GM23338 (cell line): ENCODE measurements around the gene FXYD6. TPM values are rescaled to one million over a fixed set of nuclear protein-coding genes. Genes with fewer than 3 reads are reported as not detected.

ENCODE experiments used
- ATAC-seq: fragments of 200-7000 bp; cut with Tn5 transposase; 3 replicates; pipeline ENCODE4 v1.9.1; 2020
- DNase-seq: peaks from one replicate; pipeline ENCODE4 v3.0.0-alpha.2; 2015; ENCODE audit warnings: low spot score
- H2AFZ ChIP-seq: fragments of 200-600 bp; sonication (generic); 2 replicates; pipeline ENCODE4 v1.8.0; 2016; ENCODE audit warnings: antibody characterized with exemption, mild to moderate bottlenecking, moderate library complexity
- H3F3A ChIP-seq: fragments of 200-600 bp; sonication (generic); replicated peaks from 2 replicates; pipeline ENCODE4 v1.8.0; 2017; ENCODE audit warnings: antibody characterized with exemption, mixed run types, low read depth
- H3K27ac ChIP-seq: fragments of 200-600 bp; sonication (generic); 2 replicates; pipeline ENCODE4 v1.6.1; 2016; ENCODE audit warnings: low read depth
- H3K27me3 ChIP-seq: fragments of 200-600 bp; sonication (generic); 2 replicates; pipeline ENCODE4 v1.8.0; 2016; ENCODE audit warnings: mild to moderate bottlenecking, mixed run types, moderate library complexity; ENCODE audit not compliant: insufficient read depth
- H3K36me3 ChIP-seq: fragments of 200-600 bp; sonication (generic); 2 replicates; pipeline ENCODE4 v1.8.0; 2016; ENCODE audit warnings: mild to moderate bottlenecking; ENCODE audit not compliant: insufficient read depth
- H3K4me1 ChIP-seq: fragments of 200-600 bp; sonication (generic); 2 replicates; pipeline ENCODE4 v1.8.0; 2016; ENCODE audit warnings: mild to moderate bottlenecking, moderate library complexity; ENCODE audit not compliant: insufficient read depth
- H3K4me2 ChIP-seq: fragments of 200-600 bp; sonication (generic); 2 replicates; pipeline ENCODE4 v1.7.1; 2017; ENCODE audit warnings: mixed run types
- H3K4me3 ChIP-seq: fragments of 200-600 bp; sonication (generic); 2 replicates; pipeline ENCODE4 v1.6.1; 2016; ENCODE audit warnings: mixed run types
- H3K79me2 ChIP-seq: fragments of 200-600 bp; sonication (generic); replicated peaks from 2 replicates; pipeline ENCODE4 v1.8.0; 2017; ENCODE audit warnings: mild to moderate bottlenecking; ENCODE audit not compliant: insufficient read depth
- H3K9me2 ChIP-seq: fragments of 200-600 bp; sonication (generic); 2 replicates; pipeline ENCODE4 v1.8.0; 2017; ENCODE audit not compliant: insufficient read depth
- H4K20me1 ChIP-seq: fragments of 200-600 bp; sonication (generic); replicated peaks from 2 replicates; pipeline ENCODE4 v1.8.0; 2017; ENCODE audit warnings: mild to moderate bottlenecking; ENCODE audit not compliant: insufficient read depth
- H3K27ac Mint-ChIP-seq: 2 replicates; pipeline ENCODE4 v1.8.0; 2020; ENCODE audit warnings: inconsistent platforms, mild to moderate bottlenecking, moderate library complexity, mixed read lengths
- H3K27me3 Mint-ChIP-seq: 3 replicates; pipeline ENCODE4 v1.8.0; 2022; ENCODE audit warnings: low read depth, mild to moderate bottlenecking, moderate library complexity, mixed read lengths, inconsistent platforms; ENCODE audit not compliant: insufficient read depth, poor library complexity
- H3K36me3 Mint-ChIP-seq: 3 replicates; pipeline ENCODE4 v1.8.0; 2021; ENCODE audit warnings: low read depth, mild to moderate bottlenecking, inconsistent platforms, moderate library complexity, mixed read lengths
- H3K4me1 Mint-ChIP-seq: 3 replicates; pipeline ENCODE4 v1.8.0; 2020; ENCODE audit warnings: mild to moderate bottlenecking, inconsistent platforms, mixed read lengths
- H3K4me3 Mint-ChIP-seq: 3 replicates; pipeline ENCODE4 v1.8.0; 2021; ENCODE audit warnings: moderate library complexity, mild to moderate bottlenecking, inconsistent platforms, mixed read lengths
- H3K9me3 Mint-ChIP-seq: 3 replicates; pipeline ENCODE4 v1.8.0; 2020; ENCODE audit warnings: moderate library complexity, mild to moderate bottlenecking, inconsistent platforms, mixed read lengths
- CREB1 ChIP-seq: fragments of 250-450 bp; sonication (Bioruptor Pico); IDR thresholded peaks from 2 replicates; pipeline ENCODE4 v1.5.0; 2020; ENCODE audit warnings: low read depth, mild to moderate bottlenecking, moderate library complexity
- EZH2 ChIP-seq: fragments of 200-600 bp; sonication (generic); IDR thresholded peaks from one replicate; pipeline ENCODE4 v1.8.0; 2017; ENCODE audit warnings: antibody characterized with exemption, mild to moderate bottlenecking, low read depth; ENCODE audit not compliant: unreplicated experiment
- EZH2phosphoT487 ChIP-seq: fragments of 200-600 bp; sonication (generic); IDR thresholded peaks from one replicate; pipeline ENCODE4 v1.8.1; 2018; ENCODE audit warnings: antibody characterized with exemption; ENCODE audit not compliant: unreplicated experiment
- JUNB ChIP-seq: IDR thresholded peaks from one replicate; pipeline ENCODE4 v1.6.1; 2016; ENCODE audit warnings: antibody characterized with exemption; ENCODE audit not compliant: unreplicated experiment
- NANOG ChIP-seq: IDR thresholded peaks from 2 replicates; pipeline ENCODE4 v1.6.1; 2016; ENCODE audit warnings: antibody characterized with exemption, borderline replicate concordance
- POLR2AphosphoS5 ChIP-seq: IDR thresholded peaks from 2 replicates; pipeline ENCODE4 v1.6.1; 2016; ENCODE audit warnings: antibody characterized with exemption, low read depth
- STAT1 ChIP-seq: IDR thresholded peaks from one replicate; pipeline ENCODE4 v1.6.1; 2016; ENCODE audit warnings: antibody characterized with exemption; ENCODE audit not compliant: unreplicated experiment
- ZNF114 ChIP-seq: fragments of 250-450 bp; sonication (Bioruptor Pico); IDR thresholded peaks from 2 replicates; pipeline ENCODE4 v1.5.0; 2020; ENCODE audit warnings: mild to moderate bottlenecking, moderate library complexity
- ZNF331 ChIP-seq: fragments of 250-450 bp; sonication (Bioruptor Pico); IDR thresholded peaks from 2 replicates; pipeline ENCODE4 v1.5.0; 2020; ENCODE audit warnings: low read depth, mild to moderate bottlenecking, moderate library complexity
- polyA plus RNA-seq: library from polyadenylated mRNA; unstranded; fragments of >200 nt; fragmentation: Nextera tagmentation; extraction: Ambion mirVana; gene quantifications from 2 replicates; pipeline ENCODE4 v1.2.1, GENCODE V29; 2016
- total RNA-seq: library from RNA; depleted of rRNA; stranded (reverse); fragments of >200 nt; shearing (Covaris generic); gene quantifications from 2 replicates; pipeline ENCODE4 v1.2.3, GENCODE V29; 2014
- TF ChIP-seq, protein P1 (sequence below), 2 experiments: fragments of 200-600 bp in 1 of 2; sonication (generic) in 1 of 2; conservative IDR thresholded peaks; 2 replicates each; pipeline versions ENCODE4 v1.5.1 to v1.6.1; 2016 to 2017; ENCODE audit warnings: antibody characterized with exemption in 2 of 2, low read depth in 2 of 2, mild to moderate bottlenecking in 2 of 2, moderate library complexity in 1 of 2
- TF ChIP-seq, protein P2 (sequence below): IDR thresholded peaks from 2 replicates; pipeline ENCODE4 v1.6.1; 2016; ENCODE audit warnings: antibody characterized with exemption
- TF ChIP-seq, protein P3 (sequence below): fragments of 250-450 bp; sonication (Bioruptor Pico); IDR thresholded peaks from 2 replicates; pipeline ENCODE4 v1.5.0; 2020; ENCODE audit warnings: mild to moderate bottlenecking, moderate library complexity
- TF ChIP-seq, protein P4 (sequence below): IDR thresholded peaks from one replicate; pipeline ENCODE4 v1.6.1; 2018; ENCODE audit warnings: antibody characterized with exemption; ENCODE audit not compliant: unreplicated experiment

The FXYD6 gene
- total and polyA plus RNA-seq, 2 experiments from 2014 or later: 26.2 to 30.7 TPM

DNA sequence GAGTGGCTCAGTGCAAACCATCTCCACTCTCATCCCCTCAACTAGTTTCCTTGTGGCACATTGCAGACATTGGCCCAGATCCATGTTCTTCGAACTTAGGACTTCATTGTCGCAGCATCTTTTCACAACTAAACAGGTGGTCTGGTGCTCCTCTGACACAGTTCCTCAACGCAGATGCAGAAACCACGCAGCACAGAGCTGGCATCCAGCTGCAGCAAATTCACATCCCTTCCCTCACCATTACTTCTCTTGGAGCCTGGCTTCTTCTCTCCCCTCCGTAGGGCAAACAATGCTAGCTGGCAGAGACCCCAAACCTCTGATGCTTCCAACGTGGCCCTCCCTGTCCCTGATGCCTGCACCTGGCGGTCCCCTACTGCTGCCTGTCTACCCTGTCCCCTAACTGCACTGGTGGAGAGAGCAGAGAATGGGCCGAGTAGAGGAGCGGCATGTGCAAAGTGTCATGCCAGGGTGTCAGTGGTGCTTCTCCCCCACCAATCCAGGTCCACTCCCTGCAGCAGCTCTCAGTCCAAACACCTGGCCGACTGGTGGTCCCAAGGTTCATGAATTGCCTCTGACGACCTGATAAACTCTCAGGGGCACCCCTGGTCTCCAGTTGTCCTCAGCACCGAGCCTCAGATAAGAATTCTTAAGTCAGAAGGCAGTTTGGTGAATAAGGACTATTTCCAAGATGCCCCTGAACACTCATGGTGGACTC, 34.6 kb upstream of the FXYD6 start:
- Histone ChIP-seq H3K4me2 (no peak overlapping the region), H3K4me3 (no peak overlapping the region), H4K20me1 (no peaks in the 10 kb centered on the region), H3K27ac (no peak overlapping the region), H3F3A (no peaks in the 10 kb centered on the region), H3K79me2 (no peaks in the 10 kb centered on the region), H3K27me3 (no peaks in the 10 kb centered on the region), H3K4me1 (0 out of 2 replicates have a peak, but pooled peaks cover 3% of the 10 kb centered on the region), H3K9me2 (no peaks in the 10 kb centered on the region), H2AFZ (no peak overlapping the region), H3K36me3 (no peaks in the 10 kb centered on the region)
- Mint-ChIP-seq H3K27ac (no peak overlapping the region), H3K27me3 (peaks cover 8% of the 10 kb centered on the region), H3K9me3 (no peaks in the 10 kb centered on the region), H3K4me1 (peaks cover 17% of the 10 kb centered on the region), H3K36me3 (no peaks in the 10 kb centered on the region), H3K4me3 (no peak overlapping the region)
- TF ChIP-seq EZH2 (no peak), CREB1 (CRISPR knock-in tag) (no peak), EZH2phosphoT487 (no peak), ZNF114 (CRISPR knock-in tag) (no peak), ZNF331 (CRISPR knock-in tag) (no peak), JUNB (no peak), STAT1 (no peak), POLR2AphosphoS5 (no peak), NANOG (no peak)
- TF ChIP-seq, protein P1, sequence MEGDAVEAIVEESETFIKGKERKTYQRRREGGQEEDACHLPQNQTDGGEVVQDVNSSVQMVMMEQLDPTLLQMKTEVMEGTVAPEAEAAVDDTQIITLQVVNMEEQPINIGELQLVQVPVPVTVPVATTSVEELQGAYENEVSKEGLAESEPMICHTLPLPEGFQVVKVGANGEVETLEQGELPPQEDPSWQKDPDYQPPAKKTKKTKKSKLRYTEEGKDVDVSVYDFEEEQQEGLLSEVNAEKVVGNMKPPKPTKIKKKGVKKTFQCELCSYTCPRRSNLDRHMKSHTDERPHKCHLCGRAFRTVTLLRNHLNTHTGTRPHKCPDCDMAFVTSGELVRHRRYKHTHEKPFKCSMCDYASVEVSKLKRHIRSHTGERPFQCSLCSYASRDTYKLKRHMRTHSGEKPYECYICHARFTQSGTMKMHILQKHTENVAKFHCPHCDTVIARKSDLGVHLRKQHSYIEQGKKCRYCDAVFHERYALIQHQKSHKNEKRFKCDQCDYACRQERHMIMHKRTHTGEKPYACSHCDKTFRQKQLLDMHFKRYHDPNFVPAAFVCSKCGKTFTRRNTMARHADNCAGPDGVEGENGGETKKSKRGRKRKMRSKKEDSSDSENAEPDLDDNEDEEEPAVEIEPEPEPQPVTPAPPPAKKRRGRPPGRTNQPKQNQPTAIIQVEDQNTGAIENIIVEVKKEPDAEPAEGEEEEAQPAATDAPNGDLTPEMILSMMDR (conservative IDR thresholded peaks at IDR 0.05; ENCODE audit: low read depth in 2 of 2): no peak
- TF ChIP-seq, protein P2, sequence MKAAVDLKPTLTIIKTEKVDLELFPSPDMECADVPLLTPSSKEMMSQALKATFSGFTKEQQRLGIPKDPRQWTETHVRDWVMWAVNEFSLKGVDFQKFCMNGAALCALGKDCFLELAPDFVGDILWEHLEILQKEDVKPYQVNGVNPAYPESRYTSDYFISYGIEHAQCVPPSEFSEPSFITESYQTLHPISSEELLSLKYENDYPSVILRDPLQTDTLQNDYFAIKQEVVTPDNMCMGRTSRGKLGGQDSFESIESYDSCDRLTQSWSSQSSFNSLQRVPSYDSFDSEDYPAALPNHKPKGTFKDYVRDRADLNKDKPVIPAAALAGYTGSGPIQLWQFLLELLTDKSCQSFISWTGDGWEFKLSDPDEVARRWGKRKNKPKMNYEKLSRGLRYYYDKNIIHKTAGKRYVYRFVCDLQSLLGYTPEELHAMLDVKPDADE: no peak
- TF ChIP-seq, protein P3, sequence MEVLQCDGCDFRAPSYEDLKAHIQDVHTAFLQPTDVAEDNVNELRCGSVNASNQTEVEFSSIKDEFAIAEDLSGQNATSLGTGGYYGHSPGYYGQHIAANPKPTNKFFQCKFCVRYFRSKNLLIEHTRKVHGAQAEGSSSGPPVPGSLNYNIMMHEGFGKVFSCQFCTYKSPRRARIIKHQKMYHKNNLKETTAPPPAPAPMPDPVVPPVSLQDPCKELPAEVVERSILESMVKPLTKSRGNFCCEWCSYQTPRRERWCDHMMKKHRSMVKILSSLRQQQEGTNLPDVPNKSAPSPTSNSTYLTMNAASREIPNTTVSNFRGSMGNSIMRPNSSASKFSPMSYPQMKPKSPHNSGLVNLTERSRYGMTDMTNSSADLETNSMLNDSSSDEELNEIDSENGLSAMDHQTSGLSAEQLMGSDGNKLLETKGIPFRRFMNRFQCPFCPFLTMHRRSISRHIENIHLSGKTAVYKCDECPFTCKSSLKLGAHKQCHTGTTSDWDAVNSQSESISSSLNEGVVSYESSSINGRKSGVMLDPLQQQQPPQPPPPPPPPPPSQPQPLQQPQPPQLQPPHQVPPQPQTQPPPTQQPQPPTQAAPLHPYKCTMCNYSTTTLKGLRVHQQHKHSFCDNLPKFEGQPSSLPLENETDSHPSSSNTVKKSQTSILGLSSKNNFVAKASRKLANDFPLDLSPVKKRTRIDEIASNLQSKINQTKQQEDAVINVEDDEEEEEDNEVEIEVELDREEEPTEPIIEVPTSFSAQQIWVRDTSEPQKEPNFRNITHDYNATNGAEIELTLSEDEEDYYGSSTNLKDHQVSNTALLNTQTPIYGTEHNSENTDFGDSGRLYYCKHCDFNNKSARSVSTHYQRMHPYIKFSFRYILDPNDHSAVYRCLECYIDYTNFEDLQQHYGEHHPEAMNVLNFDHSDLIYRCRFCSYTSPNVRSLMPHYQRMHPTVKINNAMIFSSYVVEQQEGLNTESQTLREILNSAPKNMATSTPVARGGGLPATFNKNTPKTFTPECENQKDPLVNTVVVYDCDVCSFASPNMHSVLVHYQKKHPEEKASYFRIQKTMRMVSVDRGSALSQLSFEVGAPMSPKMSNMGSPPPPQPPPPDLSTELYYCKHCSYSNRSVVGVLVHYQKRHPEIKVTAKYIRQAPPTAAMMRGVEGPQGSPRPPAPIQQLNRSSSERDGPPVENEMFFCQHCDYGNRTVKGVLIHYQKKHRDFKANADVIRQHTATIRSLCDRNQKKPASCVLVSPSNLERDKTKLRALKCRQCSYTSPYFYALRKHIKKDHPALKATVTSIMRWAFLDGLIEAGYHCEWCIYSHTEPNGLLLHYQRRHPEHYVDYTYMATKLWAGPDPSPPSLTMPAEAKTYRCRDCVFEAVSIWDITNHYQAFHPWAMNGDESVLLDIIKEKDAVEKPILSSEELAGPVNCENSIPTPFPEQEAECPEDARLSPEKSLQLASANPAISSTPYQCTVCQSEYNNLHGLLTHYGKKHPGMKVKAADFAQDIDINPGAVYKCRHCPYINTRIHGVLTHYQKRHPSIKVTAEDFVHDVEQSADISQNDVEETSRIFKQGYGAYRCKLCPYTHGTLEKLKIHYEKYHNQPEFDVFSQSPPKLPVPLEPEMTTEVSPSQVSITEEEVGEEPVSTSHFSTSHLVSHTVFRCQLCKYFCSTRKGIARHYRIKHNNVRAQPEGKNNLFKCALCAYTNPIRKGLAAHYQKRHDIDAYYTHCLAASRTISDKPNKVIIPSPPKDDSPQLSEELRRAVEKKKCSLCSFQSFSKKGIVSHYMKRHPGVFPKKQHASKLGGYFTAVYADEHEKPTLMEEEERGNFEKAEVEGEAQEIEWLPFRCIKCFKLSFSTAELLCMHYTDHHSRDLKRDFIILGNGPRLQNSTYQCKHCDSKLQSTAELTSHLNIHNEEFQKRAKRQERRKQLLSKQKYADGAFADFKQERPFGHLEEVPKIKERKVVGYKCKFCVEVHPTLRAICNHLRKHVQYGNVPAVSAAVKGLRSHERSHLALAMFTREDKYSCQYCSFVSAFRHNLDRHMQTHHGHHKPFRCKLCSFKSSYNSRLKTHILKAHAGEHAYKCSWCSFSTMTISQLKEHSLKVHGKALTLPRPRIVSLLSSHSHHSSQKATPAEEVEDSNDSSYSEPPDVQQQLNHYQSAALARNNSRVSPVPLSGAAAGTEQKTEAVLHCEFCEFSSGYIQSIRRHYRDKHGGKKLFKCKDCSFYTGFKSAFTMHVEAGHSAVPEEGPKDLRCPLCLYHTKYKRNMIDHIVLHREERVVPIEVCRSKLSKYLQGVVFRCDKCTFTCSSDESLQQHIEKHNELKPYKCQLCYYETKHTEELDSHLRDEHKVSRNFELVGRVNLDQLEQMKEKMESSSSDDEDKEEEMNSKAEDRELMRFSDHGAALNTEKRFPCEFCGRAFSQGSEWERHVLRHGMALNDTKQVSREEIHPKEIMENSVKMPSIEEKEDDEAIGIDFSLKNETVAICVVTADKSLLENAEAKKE: no peak
- TF ChIP-seq, protein P4, sequence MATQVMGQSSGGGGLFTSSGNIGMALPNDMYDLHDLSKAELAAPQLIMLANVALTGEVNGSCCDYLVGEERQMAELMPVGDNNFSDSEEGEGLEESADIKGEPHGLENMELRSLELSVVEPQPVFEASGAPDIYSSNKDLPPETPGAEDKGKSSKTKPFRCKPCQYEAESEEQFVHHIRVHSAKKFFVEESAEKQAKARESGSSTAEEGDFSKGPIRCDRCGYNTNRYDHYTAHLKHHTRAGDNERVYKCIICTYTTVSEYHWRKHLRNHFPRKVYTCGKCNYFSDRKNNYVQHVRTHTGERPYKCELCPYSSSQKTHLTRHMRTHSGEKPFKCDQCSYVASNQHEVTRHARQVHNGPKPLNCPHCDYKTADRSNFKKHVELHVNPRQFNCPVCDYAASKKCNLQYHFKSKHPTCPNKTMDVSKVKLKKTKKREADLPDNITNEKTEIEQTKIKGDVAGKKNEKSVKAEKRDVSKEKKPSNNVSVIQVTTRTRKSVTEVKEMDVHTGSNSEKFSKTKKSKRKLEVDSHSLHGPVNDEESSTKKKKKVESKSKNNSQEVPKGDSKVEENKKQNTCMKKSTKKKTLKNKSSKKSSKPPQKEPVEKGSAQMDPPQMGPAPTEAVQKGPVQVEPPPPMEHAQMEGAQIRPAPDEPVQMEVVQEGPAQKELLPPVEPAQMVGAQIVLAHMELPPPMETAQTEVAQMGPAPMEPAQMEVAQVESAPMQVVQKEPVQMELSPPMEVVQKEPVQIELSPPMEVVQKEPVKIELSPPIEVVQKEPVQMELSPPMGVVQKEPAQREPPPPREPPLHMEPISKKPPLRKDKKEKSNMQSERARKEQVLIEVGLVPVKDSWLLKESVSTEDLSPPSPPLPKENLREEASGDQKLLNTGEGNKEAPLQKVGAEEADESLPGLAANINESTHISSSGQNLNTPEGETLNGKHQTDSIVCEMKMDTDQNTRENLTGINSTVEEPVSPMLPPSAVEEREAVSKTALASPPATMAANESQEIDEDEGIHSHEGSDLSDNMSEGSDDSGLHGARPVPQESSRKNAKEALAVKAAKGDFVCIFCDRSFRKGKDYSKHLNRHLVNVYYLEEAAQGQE: no peak
- DNase-seq (no peak), ATAC-seq (no peak)
